ENCODE measurements around the gene CAMK1G. TPM values are rescaled to one million over a fixed set of nuclear protein-coding genes. Genes with fewer than 3 reads are reported as not detected.

Gene CAMK1G
- total and polyA plus RNA-seq, 10 of the 15 experiments (the other 5 are each of a cell fraction or from before 2014, with no cell fraction given), result 0.18 to 0.20 TPM; not detected in 8

DNA sequence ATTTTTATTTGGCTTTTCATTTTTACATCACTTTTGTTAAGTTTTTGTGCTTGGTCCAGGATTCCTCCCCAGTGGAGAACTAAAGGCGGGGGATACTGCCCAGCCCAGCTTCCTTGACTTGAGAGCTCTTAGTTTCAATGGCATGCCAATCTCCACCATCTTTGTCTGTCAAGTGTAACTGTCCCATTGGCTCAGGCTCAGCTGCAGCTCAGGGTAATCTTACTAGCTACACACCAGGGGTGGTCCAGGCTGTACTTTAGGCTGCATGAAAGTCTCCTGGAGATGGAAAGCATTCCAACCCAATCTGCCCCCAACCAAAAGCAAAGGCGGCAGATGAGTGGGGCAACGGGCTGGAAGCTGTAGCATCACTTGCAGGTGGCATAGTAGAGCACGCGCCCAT is 31.4 kb downstream of the CAMK1G start:
- Histone ChIP-seq H3K4me3 (no peak overlapping the region), H3K4me1 (ENCODE audit: control insufficient read depth, insufficient read depth, low read length) (no peaks in the 10 kb centered on the region), H3K36me3 (ENCODE audit: control insufficient read depth in 2 of 2, insufficient read depth in 2 of 2, low read length in 1 of 2) (no peaks in the 10 kb centered on the region), H3K79me2 (ENCODE audit: control insufficient read depth, insufficient read depth, low read length) (no peaks in the 10 kb centered on the region), H3K27me3 (replicated peaks in 1 of 2; ENCODE audit: control insufficient read depth in 2 of 2, insufficient read depth in 2 of 2, low read length in 1 of 2) (peaks cover 1 to 7% of the 10 kb centered on the region in 2 experiments; a peak in 3 of 4 replicates), H4K20me1 (ENCODE audit: control insufficient read depth, insufficient read depth) (no peaks in the 10 kb centered on the region), H2AFZ (ENCODE audit: control insufficient read depth, low read depth, low read length) (no peak overlapping the region), H3K4me2 (ENCODE audit: control insufficient read depth, insufficient read depth) (no peak overlapping the region), H3K27ac (ENCODE audit: control insufficient read depth, insufficient read depth) (no peak overlapping the region), H3K9ac (ENCODE audit: control insufficient read depth, insufficient read depth, low read length) (no peak overlapping the region), H3K9me3 (replicated peaks; ENCODE audit: control insufficient read depth, insufficient read depth, low read length) (no peaks in the 10 kb centered on the region)
- in situ Hi-C loops (cut with MboI), result no loop called here
- DNase-seq (ENCODE audit: low read depth, low spot score) (no peak), FAIRE-seq (no peak), ATAC-seq (no peak)
- CTCF ChIA-PET, result interaction anchor here (1.2 to 2.6 kb wide), 2 partner anchors 12 to 48 kb away, joined by 4 to 16 read pairs; no protein-coding TSS in a partner anchor
- 62% methylated on average over 5 of the region's 5 CpGs for WGBS (ENCODE audit: insufficient coverage, insufficient replicate concordance, low lambda C conversion rate, missing lambda C conversion rate)
- POLR2A ChIA-PET, result no interaction called here
- intact Hi-C loops (cut with micrococcal nuclease; ENCODE audit: unreplicated experiment), result no loop called here
- SMC1A ChIA-PET (ENCODE audit: uncharacterized antibody, unreplicated experiment), result interaction anchor here (0.8 to 1.3 kb wide), 2 partner anchors 8 to 31 kb away, joined by 3 read pairs; partner anchors contain the start of gene CAMK1G
- RAD21 ChIA-PET (ENCODE audit: unreplicated experiment), result no interaction called here
- BruUV-seq (replicated peaks), result no TSS peak
- no peak for TF ChIP-seq POLR2AphosphoS2 (IDR thresholded peaks at IDR 0.05; ENCODE audit: low read depth, low read length)
- no peak for TF ChIP-seq JUNB (IDR thresholded peaks at IDR 0.05)
- no peak for TF ChIP-seq MTA3 (IDR thresholded peaks at IDR 0.05; ENCODE audit: borderline replicate concordance, low read length)
- TF ChIP-seq PML (IDR thresholded peaks at IDR 0.05; ENCODE audit: low read length), result no peak

DNA sequence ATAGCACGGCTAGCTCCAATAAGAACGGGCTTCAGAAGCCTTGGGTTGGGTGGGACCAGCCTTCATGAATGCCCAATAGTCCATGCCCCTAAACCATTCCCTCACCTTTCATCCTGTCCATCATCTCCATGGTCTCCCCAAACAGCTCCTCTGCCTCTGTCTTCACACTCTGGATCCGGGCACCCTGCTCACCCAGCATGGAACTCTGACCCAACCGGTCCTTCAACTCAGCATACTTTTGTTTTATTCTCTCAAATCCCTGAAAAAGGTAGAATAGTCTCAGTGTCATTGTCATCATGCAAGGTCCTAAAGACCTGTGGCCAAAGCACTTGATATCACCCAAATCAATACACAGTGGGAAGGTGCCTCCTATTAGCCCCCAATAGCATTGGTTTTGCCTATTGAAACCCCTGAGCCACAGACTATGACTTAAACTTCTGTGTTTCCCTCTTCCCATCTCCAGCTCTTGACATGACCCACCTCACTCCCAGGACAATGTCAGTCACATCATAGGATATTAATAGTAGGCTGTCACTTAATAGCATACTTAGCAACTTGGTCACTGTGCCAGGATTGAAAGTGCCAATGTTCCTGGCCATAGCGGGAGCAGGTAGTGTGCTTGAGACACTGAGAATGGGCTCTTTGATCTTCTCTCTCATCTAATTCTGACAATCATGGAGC is 33.0 kb downstream of the CAMK1G start:
- Histone ChIP-seq H2AFZ (ENCODE audit: control insufficient read depth, low read depth, low read length) (no peak overlapping the region), H3K4me2 (ENCODE audit: control insufficient read depth, insufficient read depth) (no peak overlapping the region), H3K27ac (ENCODE audit: control insufficient read depth, insufficient read depth) (no peak overlapping the region), H3K4me3 (no peak overlapping the region), H3K9ac (ENCODE audit: control insufficient read depth, insufficient read depth, low read length) (no peak overlapping the region), H3K36me3 (ENCODE audit: control insufficient read depth in 2 of 2, insufficient read depth in 2 of 2, low read length in 1 of 2) (no peaks in the 10 kb centered on the region), H4K20me1 (ENCODE audit: control insufficient read depth, insufficient read depth) (no peaks in the 10 kb centered on the region), H3K79me2 (ENCODE audit: control insufficient read depth, insufficient read depth, low read length) (no peaks in the 10 kb centered on the region), H3K27me3 (replicated peaks in 1 of 2; ENCODE audit: control insufficient read depth in 2 of 2, insufficient read depth in 2 of 2, low read length in 1 of 2) (peaks cover 1 to 7% of the 10 kb centered on the region in 2 experiments; a peak in 3 of 4 replicates), H3K4me1 (ENCODE audit: control insufficient read depth, insufficient read depth, low read length) (no peaks in the 10 kb centered on the region), H3K9me3 (replicated peaks; ENCODE audit: control insufficient read depth, insufficient read depth, low read length) (no peaks in the 10 kb centered on the region)
- ATAC-seq (no peak), FAIRE-seq (no peak), DNase-seq (ENCODE audit: low read depth, low spot score) (no peak)
- intact Hi-C loops (cut with micrococcal nuclease; ENCODE audit: unreplicated experiment), result no loop called here
- ChIA-PET POLR2A (interaction anchor here (1.1 kb wide), 1 partner anchor 9 kb away, joined by 4 read pairs; no protein-coding TSS in a partner anchor), SMC1A (ENCODE audit: uncharacterized antibody, unreplicated experiment) (interaction anchor here (0.8 to 1.8 kb wide), 5 partner anchors 8 to 135 kb away, joined by 3 to 7 read pairs (median 3); no protein-coding TSS in a partner anchor), CTCF (interaction anchor here (2.2 to 2.6 kb wide), 2 partner anchors 11 to 15 kb away, joined by 10 to 16 read pairs; no protein-coding TSS in a partner anchor), RAD21 (ENCODE audit: unreplicated experiment) (interaction anchor here (1.0 to 1.1 kb wide), 2 partner anchors 8 to 15 kb away, joined by 3 to 5 read pairs; no protein-coding TSS in a partner anchor)
- in situ Hi-C loops (cut with MboI), result no loop called here
- WGBS (ENCODE audit: insufficient coverage, insufficient replicate concordance, low lambda C conversion rate, missing lambda C conversion rate), result 40% methylated on average over 5 of the region's 5 CpGs
- no TSS peak for BruUV-seq (replicated peaks)
- TF ChIP-seq, protein P1, sequence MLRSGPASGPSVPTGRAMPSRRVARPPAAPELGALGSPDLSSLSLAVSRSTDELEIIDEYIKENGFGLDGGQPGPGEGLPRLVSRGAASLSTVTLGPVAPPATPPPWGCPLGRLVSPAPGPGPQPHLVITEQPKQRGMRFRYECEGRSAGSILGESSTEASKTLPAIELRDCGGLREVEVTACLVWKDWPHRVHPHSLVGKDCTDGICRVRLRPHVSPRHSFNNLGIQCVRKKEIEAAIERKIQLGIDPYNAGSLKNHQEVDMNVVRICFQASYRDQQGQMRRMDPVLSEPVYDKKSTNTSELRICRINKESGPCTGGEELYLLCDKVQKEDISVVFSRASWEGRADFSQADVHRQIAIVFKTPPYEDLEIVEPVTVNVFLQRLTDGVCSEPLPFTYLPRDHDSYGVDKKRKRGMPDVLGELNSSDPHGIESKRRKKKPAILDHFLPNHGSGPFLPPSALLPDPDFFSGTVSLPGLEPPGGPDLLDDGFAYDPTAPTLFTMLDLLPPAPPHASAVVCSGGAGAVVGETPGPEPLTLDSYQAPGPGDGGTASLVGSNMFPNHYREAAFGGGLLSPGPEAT (IDR thresholded peaks at IDR 0.05; ENCODE audit: low read depth), result no peak
- no peak for TF ChIP-seq CHD4 (IDR thresholded peaks at IDR 0.05)
- no peak for TF ChIP-seq CREB1 (IDR thresholded peaks at IDR 0.05; ENCODE audit: low read depth)
- TF ChIP-seq DPF2 (IDR thresholded peaks at IDR 0.05), result no peak
- no peak for TF ChIP-seq NR2F1 (conservative IDR thresholded peaks at IDR 0.05)
- TF ChIP-seq MXI1 (IDR thresholded peaks at IDR 0.05; ENCODE audit: low read depth, low read length), result no peak
- no peak for TF ChIP-seq SRF (IDR thresholded peaks at IDR 0.05; ENCODE audit: low read depth in 2 of 2, low read length in 2 of 2)
- no peak for TF ChIP-seq WRNIP1 (IDR thresholded peaks at IDR 0.05; ENCODE audit: borderline replicate concordance, low read depth, low read length)
- TF ChIP-seq, protein P2, sequence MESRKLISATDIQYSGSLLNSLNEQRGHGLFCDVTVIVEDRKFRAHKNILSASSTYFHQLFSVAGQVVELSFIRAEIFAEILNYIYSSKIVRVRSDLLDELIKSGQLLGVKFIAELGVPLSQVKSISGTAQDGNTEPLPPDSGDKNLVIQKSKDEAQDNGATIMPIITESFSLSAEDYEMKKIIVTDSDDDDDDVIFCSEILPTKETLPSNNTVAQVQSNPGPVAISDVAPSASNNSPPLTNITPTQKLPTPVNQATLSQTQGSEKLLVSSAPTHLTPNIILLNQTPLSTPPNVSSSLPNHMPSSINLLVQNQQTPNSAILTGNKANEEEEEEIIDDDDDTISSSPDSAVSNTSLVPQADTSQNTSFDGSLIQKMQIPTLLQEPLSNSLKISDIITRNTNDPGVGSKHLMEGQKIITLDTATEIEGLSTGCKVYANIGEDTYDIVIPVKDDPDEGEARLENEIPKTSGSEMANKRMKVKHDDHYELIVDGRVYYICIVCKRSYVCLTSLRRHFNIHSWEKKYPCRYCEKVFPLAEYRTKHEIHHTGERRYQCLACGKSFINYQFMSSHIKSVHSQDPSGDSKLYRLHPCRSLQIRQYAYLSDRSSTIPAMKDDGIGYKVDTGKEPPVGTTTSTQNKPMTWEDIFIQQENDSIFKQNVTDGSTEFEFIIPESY (IDR thresholded peaks at IDR 0.05), result no peak
- TF ChIP-seq SMAD1 (IDR thresholded peaks at IDR 0.05; ENCODE audit: low read depth, partially characterized antibody), result no peak
- TF ChIP-seq YY1 (IDR thresholded peaks at IDR 0.05; ENCODE audit: low read depth, low read length), result no peak

All from GM12878 (cell line).